GM12892 (cell line): Measurements from ENCODE around the gene RTTN.
"Not testable (repeated sequence)": the region's sequence is repeated elsewhere in the genome, so short reads cannot be mapped to it uniquely, and the experiment has no call there.

Experiments used
- DNase-seq: peaks from one replicate; pipeline ENCODE4 v3.0.0; 2011; ENCODE audit not compliant: insufficient read length
- FAIRE-seq: peaks from 2 replicates; lab custom pipeline; 2011; peaks lifted over from hg19 to GRCh38; lab: Jason Lieb, UNC
- POLR2A ChIP-seq: IDR thresholded peaks from 2 replicates; pipeline ENCODE4 v1.6.1; 2011; ENCODE audit warnings: low read depth, low read length, control low read depth
- POLR2AphosphoS5 ChIP-seq: IDR thresholded peaks from 2 replicates; pipeline ENCODE4 v1.6.1; 2011; ENCODE audit warnings: low read depth, low read length, control low read depth
- TAF1 ChIP-seq: IDR thresholded peaks from 2 replicates; pipeline ENCODE4 v1.6.1; 2011; ENCODE audit warnings: low read depth, mild to moderate bottlenecking, control low read depth, low read length, borderline replicate concordance

The RTTN gene

GRCh38 chr18:70107091-70107490, 98.4 kb downstream of the RTTN start:
- FAIRE-seq: no peak
- TF ChIP-seq TAF1 (no peak), POLR2AphosphoS5 (no peak), POLR2A (no peak)
- DNase-seq: no peak

GRCh38 chr18:70102854-70103253, 102.6 kb downstream of the RTTN start:
- DNase-seq, FAIRE-seq: not testable (repeated sequence)

- DNase-seq (no peak), FAIRE-seq (no peak)
- TF ChIP-seq POLR2AphosphoS5 (no peak), TAF1 (no peak), POLR2A (no peak)
Measured at GRCh38 chr18:70089858-70090257, 115.6 kb downstream of the RTTN start.

GRCh38 chr18:70086085-70086484, 119.4 kb downstream of the RTTN start:
- no peak for TF ChIP-seq TAF1
- TF ChIP-seq POLR2A: no peak
- no peak for TF ChIP-seq POLR2AphosphoS5
- FAIRE-seq: peak; percentile 46

GRCh38 chr18:70085641-70086040, 119.8 kb downstream of the RTTN start:
- FAIRE-seq (peak; percentile 5), DNase-seq (no peak)
- TF ChIP-seq POLR2A: no peak

More at GRCh38 chr18:70086085-70086484, 119.4 kb downstream of the RTTN start:
- no peak for DNase-seq

GRCh38 chr18:70082430-70082829, 123.1 kb downstream of the RTTN start:
- DNase-seq (no peak), FAIRE-seq (no peak)
- TF ChIP-seq TAF1 (no peak), POLR2A (no peak), POLR2AphosphoS5 (no peak)

- no peak for TF ChIP-seq POLR2A
- TF ChIP-seq TAF1: no peak
- no peak for TF ChIP-seq POLR2AphosphoS5
- no peak for FAIRE-seq
- DNase-seq: no peak
Measured at GRCh38 chr18:70078106-70078505, 127.4 kb downstream of the RTTN start.

GRCh38 chr18:70075906-70076305, 129.6 kb downstream of the RTTN start:
- DNase-seq: no peak
- TF ChIP-seq POLR2A (no peak), POLR2AphosphoS5 (no peak), TAF1 (no peak)
- FAIRE-seq: no peak

- TF ChIP-seq POLR2AphosphoS5 (no peak), TAF1 (no peak), POLR2A (no peak)
- DNase-seq (no peak), FAIRE-seq (no peak)
Measured at GRCh38 chr18:70074116-70074515, 131.4 kb downstream of the RTTN start.

GRCh38 chr18:70073432-70073831, 132.1 kb downstream of the RTTN start:
- FAIRE-seq (no peak), DNase-seq (no peak)
- no peak for TF ChIP-seq POLR2A
- TF ChIP-seq TAF1: no peak
- no peak for TF ChIP-seq POLR2AphosphoS5

GRCh38 chr18:70072678-70073077, 132.8 kb downstream of the RTTN start:
- FAIRE-seq: no peak
- DNase-seq: no peak

GRCh38 chr18:70069965-70070364, 135.5 kb downstream of the RTTN start:
- DNase-seq (no peak), FAIRE-seq (no peak)
- TF ChIP-seq POLR2A: no peak
- TF ChIP-seq POLR2AphosphoS5: no peak
- no peak for TF ChIP-seq TAF1

More at GRCh38 chr18:70072678-70073077, 132.8 kb downstream of the RTTN start:
- TF ChIP-seq POLR2A: no peak
- no peak for TF ChIP-seq TAF1
- TF ChIP-seq POLR2AphosphoS5: no peak

- TF ChIP-seq POLR2AphosphoS5 (no peak), TAF1 (no peak), POLR2A (no peak)
- no peak for DNase-seq
- FAIRE-seq: no peak
Measured at GRCh38 chr18:70069382-70069781, 136.1 kb downstream of the RTTN start.
